Measurements from ENCODE around the gene ADCY1. TPM values are rescaled to one million over a fixed set of nuclear protein-coding genes. Genes with fewer than 3 reads are reported as not detected.

Gene ADCY1
- total RNA-seq, 4 donors from 2014 or later: 2.3 to 4.8 (median 2.8) TPM

DNA sequence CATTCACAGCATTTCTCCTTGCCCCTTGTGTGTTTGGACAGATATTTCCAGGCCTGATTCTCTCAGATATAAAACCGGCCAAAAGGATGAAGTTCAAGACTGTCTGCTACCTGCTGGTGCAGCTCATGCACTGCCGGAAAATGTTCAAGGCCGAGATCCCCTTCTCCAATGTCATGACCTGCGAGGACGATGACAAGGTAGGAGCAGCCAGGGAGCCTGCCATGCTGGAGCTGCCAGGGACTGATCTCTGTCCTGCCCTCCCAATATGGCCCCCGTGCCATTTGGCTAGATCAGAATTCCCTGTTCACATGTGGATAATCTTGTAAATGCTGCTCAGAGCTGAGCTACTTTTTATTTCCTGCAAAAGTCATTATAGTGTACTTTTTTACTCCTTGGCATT, 87.8 kb downstream of the ADCY1 start:
- TF ChIP-seq, protein P1, sequence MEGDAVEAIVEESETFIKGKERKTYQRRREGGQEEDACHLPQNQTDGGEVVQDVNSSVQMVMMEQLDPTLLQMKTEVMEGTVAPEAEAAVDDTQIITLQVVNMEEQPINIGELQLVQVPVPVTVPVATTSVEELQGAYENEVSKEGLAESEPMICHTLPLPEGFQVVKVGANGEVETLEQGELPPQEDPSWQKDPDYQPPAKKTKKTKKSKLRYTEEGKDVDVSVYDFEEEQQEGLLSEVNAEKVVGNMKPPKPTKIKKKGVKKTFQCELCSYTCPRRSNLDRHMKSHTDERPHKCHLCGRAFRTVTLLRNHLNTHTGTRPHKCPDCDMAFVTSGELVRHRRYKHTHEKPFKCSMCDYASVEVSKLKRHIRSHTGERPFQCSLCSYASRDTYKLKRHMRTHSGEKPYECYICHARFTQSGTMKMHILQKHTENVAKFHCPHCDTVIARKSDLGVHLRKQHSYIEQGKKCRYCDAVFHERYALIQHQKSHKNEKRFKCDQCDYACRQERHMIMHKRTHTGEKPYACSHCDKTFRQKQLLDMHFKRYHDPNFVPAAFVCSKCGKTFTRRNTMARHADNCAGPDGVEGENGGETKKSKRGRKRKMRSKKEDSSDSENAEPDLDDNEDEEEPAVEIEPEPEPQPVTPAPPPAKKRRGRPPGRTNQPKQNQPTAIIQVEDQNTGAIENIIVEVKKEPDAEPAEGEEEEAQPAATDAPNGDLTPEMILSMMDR (IDR thresholded peaks at IDR 0.05): no peak
- DNase-seq (ENCODE audit: low spot score): no peak

DNA sequence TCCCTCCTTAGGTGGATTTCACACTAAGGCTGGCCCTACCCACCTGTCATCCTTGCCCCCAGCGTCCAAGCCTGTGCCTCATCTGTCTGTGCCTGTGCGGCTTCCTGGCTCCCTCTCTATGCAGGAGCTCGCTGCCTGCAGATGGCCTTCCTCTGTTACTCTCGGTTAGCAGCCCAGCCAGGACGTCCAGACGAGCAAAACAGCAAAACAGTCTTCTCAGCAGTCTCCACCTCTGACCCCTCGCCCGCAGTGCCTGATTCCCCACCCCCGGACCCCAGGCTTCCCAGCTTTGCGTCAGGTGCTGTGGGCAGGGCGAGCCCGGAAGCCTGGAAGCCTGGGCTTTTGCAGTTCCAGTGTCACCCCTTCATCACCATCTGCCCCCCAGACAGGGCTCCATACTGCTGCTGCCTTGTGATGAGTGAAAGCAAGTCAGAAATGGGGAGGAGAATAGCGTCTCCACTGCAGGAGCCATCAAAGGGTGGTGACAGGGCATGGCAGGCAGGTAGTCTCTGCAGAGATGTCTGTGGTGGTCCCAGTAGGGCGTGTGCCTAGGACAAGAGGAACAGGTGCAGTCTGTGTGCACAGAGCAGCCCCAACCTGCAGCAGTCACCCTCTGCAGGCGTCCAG, 88.5 kb downstream of the ADCY1 start:
- no peak for DNase-seq (ENCODE audit: low spot score)
- no peak for ATAC-seq (ENCODE audit: low FRiP score)
- TF ChIP-seq, protein P1 (IDR thresholded peaks at IDR 0.05): no peak

More for the DNA sequence above, 87.8 kb downstream of the ADCY1 start:
- ATAC-seq (ENCODE audit: low FRiP score): no peak

DNA sequence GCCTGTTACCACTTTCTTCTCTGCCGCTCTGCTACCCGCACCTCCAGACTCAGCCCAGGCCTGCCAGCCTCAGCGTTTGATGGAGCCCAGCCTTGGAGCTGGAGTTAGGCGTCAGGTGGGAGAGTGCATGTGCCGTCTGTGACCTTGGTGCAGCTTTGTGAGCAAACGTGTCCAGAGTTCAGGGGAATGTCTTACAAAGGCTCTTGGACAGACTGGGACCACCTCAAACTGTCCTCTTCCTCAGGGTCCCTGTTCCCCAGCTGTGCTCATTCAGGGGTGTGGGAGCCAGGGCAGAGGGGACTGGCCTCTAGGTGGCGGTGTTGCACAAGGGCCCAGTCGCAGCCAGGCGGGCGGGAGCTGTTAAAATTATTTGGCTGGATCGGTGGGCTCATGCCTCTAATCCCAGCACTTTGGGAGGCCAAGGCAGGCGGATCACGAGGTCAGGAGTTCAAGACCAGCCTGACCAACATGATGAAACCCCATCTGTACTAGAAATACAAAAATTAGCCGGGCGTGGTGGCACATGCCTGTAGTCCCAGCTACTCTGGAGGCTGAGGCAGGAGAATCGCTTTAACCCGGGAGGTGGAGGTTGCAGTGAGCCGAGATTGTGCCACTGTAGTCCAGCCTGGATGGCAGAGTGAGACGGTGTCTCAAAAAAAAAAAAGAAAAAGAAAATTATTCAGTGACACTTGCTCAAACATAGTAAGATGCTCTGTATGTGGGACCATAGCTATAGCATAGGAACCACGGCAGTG, 89.2 kb downstream of the ADCY1 start:
- TF ChIP-seq, protein P1 (IDR thresholded peaks at IDR 0.05): no peak
- ATAC-seq (ENCODE audit: low FRiP score) (no peak), DNase-seq (ENCODE audit: low spot score) (no peak)

DNA sequence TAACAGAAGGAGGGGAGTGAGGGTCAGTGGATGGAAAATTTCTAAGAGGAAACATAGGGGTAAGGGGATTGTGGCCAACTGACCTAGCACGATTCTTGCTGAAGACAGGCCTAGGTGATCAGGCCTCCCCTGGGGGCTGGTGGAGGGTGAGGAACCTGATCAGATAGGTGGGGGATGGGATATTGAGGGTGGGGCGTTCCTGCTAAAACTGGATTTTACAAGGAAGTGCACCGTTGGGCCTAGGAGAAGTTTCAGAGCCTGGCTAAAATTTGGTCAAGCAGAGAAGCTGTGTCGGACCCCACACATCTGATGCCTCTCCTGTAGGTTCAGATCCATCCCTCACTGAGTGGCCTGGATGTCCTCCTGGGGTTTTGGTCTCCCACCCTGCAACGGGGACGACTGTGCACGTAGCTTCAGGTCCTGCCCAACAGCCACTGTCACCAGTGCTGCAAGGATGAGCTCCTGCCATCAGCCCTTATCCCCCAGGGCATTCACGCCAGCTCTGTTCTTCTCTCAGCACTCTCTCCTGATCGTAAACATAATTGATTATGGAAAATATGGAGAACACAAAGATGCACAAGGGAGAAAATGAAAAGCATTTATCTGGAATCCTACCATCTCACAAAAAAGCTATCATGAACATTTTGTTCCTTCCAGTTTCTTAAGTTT, 89.9 kb downstream of the ADCY1 start:
- DNase-seq (ENCODE audit: low spot score) (no peak), ATAC-seq (ENCODE audit: low FRiP score) (no peak)
- TF ChIP-seq, protein P1 (IDR thresholded peaks at IDR 0.05): no peak

DNA sequence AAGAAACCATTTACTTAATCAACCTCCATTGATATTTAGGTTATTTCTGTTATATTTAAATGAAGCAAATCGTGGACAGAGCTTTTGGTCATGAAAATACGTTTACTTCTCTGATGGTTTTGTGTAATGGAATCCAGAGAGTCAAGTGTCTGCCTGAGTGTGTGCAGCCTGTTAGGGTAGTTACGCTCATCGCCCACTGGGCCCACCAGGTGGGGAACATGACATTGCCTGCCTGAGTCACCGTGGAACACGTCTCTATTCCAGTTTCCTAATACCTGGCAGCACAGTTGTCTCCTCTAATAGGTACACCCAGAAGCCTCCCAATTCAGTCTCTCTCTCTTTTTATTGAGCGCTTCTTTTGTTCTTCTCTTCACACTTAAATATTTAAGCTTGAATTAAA, 91.0 kb downstream of the ADCY1 start:
- TF ChIP-seq, protein P1 (IDR thresholded peaks at IDR 0.05): no peak

DNA sequence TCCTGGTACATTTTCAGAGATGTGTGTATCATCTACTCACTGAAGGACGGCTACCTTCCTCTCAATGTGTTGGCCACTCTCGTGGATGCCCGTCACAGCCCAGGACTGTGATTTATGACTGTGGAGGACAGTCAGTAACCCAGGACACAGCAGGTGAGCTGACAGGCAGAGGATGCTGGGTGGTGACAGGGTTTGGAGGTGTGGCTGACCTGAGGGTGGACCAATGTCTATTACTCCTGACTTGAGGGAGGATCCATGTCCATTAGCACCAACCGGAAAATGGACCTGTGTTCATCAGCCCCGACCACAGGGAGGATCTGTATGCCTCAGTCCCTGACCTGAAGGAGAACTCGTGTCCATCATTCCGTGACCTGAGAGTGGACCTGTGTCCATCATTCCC, 96.1 kb downstream of the ADCY1 start:
- TF ChIP-seq, protein P1 (IDR thresholded peaks at IDR 0.05): no peak
- ATAC-seq (ENCODE audit: low FRiP score) (no peak), DNase-seq (ENCODE audit: low spot score) (no peak)

More for the DNA sequence above, 91.0 kb downstream of the ADCY1 start:
- no peak for ATAC-seq (ENCODE audit: low FRiP score)
- no peak for DNase-seq (ENCODE audit: low spot score)
